Endothelial cell of umbilical vein (primary cell): ENCODE measurements around the gene RGSL1. TPM values are rescaled to one million over a fixed set of nuclear protein-coding genes. Genes with fewer than 3 reads are reported as not detected.

Source experiments
- BruUV-seq: library from RNA; stranded (reverse); fragments of 400-500 nt; replicated peaks from 2 replicates; lab custom pipeline; 2021; lab: Mats Ljungman, UMichigan
- CTCF ChIA-PET: fragments of 300-600, 350-600 bp; sonication (Branson Sonifier 250); formaldehyde crosslinking; loops from one replicate; lab custom pipeline; 2021; ENCODE audit warnings: antibody characterized with exemption, inconsistent platforms; lab: Charles Lee
- POLR2A ChIA-PET: fragments of 300-600, 350-600 bp; sonication (Branson Sonifier 250); formaldehyde crosslinking; loops from one replicate; lab custom pipeline; 2021; ENCODE audit warnings: antibody characterized with exemption, inconsistent platforms; lab: Charles Lee
- DNase-seq: peaks from one replicate; pipeline ENCODE4 v3.0.0-alpha.2; 2011; ENCODE audit warnings: low read depth, low spot score
- FAIRE-seq: peaks from 2 replicates; lab custom pipeline; 2011; peaks lifted over from hg19 to GRCh38; lab: Jason Lieb, UNC
- H2AFZ ChIP-seq: 2 replicates; pipeline ENCODE4 v1.6.0; 2012; ENCODE audit warnings: low read depth, low read length, control low read depth, inconsistent platforms
- H3K27ac ChIP-seq: 2 replicates; pipeline ENCODE4 v1.5.1; 2011; ENCODE audit warnings: low read depth, mild to moderate bottlenecking, control low read depth, low read length, moderate library complexity; ENCODE audit not compliant: insufficient read depth
- H3K27me3 ChIP-seq, 2 experiments: 2 replicates each; pipeline versions ENCODE4 v1.6.0 to v1.6.1; 2011; ENCODE audit warnings: low read length in 2 of 2, mixed read lengths in 1 of 2; ENCODE audit not compliant: control insufficient read depth in 2 of 2, insufficient read depth in 2 of 2
- H3K36me3 ChIP-seq, 2 experiments: 2 replicates in 1 of 2; 3 replicates in 1 of 2; pipeline ENCODE4 v1.5.1; 2011; ENCODE audit warnings: low read length in 2 of 2, mild to moderate bottlenecking in 1 of 2, moderate library complexity in 1 of 2; ENCODE audit not compliant: control insufficient read depth in 2 of 2, insufficient read depth in 2 of 2; ENCODE audit errors: extremely low read depth in 1 of 2
- H3K4me1 ChIP-seq: 3 replicates; pipeline ENCODE4 v1.5.1; 2011; ENCODE audit warnings: mild to moderate bottlenecking, low read length; ENCODE audit not compliant: control insufficient read depth, insufficient read depth; ENCODE audit errors: extremely low read depth
- H3K4me2 ChIP-seq: 2 replicates; pipeline ENCODE4 v1.6.1; 2011; ENCODE audit warnings: low read length, control low read depth, mixed read lengths; ENCODE audit not compliant: insufficient read depth
- H3K4me3 ChIP-seq, 3 experiments: fragments of 200-600 bp in 1 of 3; sonication (generic), shearing (Covaris generic) in 1 of 3; replicated peaks in 1 of 3; 2 replicates each; pipeline ENCODE4 v1.5.1; 2011 to 2016; ENCODE audit warnings: control low read depth in 3 of 3, low read length in 3 of 3, mild to moderate bottlenecking in 2 of 3, inconsistent platforms in 1 of 3, low read depth in 1 of 3, moderate library complexity in 1 of 3; ENCODE audit not compliant: insufficient read depth in 1 of 3
- H3K79me2 ChIP-seq: 2 replicates; pipeline ENCODE4 v1.6.0; 2012; ENCODE audit warnings: low read length, inconsistent platforms; ENCODE audit not compliant: control insufficient read depth, insufficient read depth
- H3K9ac ChIP-seq: replicated peaks from 2 replicates; pipeline ENCODE3; 2011; ENCODE audit warnings: low read length, control low read depth; ENCODE audit not compliant: insufficient read depth; ENCODE audit errors: extremely low read depth
- H3K9me1 ChIP-seq: replicated peaks from 3 replicates; pipeline ENCODE4 v1.6.0; 2011; ENCODE audit warnings: mild to moderate bottlenecking, low read length; ENCODE audit not compliant: control insufficient read depth, insufficient read depth; ENCODE audit errors: extremely low read depth
- H3K9me3 ChIP-seq: replicated peaks from 2 replicates; pipeline ENCODE4 v1.5.1; 2012; ENCODE audit warnings: low read length, inconsistent platforms; ENCODE audit not compliant: control insufficient read depth, insufficient read depth
- H4K20me1 ChIP-seq: replicated peaks from 2 replicates; pipeline ENCODE3; 2011; ENCODE audit warnings: mild to moderate bottlenecking, low read length; ENCODE audit not compliant: control insufficient read depth, insufficient read depth; ENCODE audit errors: extremely low read depth
- EZH2 ChIP-seq: IDR thresholded peaks from 2 replicates; pipeline ENCODE4 v1.6.1; 2012; ENCODE audit warnings: borderline replicate concordance, low read depth, mild to moderate bottlenecking, moderate library complexity, low read length, inconsistent platforms; ENCODE audit not compliant: severe bottlenecking
- FOS ChIP-seq: IDR thresholded peaks from 2 replicates; pipeline ENCODE4 v1.6.1; 2011; ENCODE audit warnings: mild to moderate bottlenecking, low read length, moderate library complexity, borderline replicate concordance; ENCODE audit not compliant: insufficient read depth
- GATA2 ChIP-seq: IDR thresholded peaks from 2 replicates; pipeline ENCODE4 v1.7.0; 2011; ENCODE audit warnings: low read depth, mild to moderate bottlenecking, moderate library complexity, mixed read lengths, low read length; ENCODE audit not compliant: insufficient read length, insufficient read depth
- JUN ChIP-seq: IDR thresholded peaks from 2 replicates; pipeline ENCODE4 v1.6.1; 2011; ENCODE audit warnings: borderline replicate concordance, low read depth; ENCODE audit not compliant: insufficient read length, insufficient read depth
- MYC ChIP-seq: IDR thresholded peaks from one replicate; pipeline ENCODE4 v1.6.1; 2011; ENCODE audit warnings: mild to moderate bottlenecking, low read depth, low read length
- POLR2A ChIP-seq: IDR thresholded peaks from 2 replicates; pipeline ENCODE4 v1.6.1; 2012; ENCODE audit warnings: low read depth, mild to moderate bottlenecking, control low read depth, low read length
- POLR2AphosphoS5 ChIP-seq: IDR thresholded peaks from 2 replicates; pipeline ENCODE4 v1.6.1; 2012; ENCODE audit warnings: low read depth, mild to moderate bottlenecking, control low read depth, low read length, moderate library complexity; ENCODE audit not compliant: insufficient read depth
- dilution Hi-C: fragments of 300-500 bp; cut with MboI; formaldehyde crosslinking; loops from one replicate; pipeline ENCODE4 v1.15.0; 2019; ENCODE audit warnings: low sequenced_read_pairs; ENCODE audit not compliant: extremely low pct_ligation_motif_present
- intact Hi-C: fragments of 100-400 bp; cut with micrococcal nuclease; formaldehyde crosslinking; loops from one replicate; pipeline ENCODE4 v1.10.0; 2022
- polyA plus RNA-seq, 4 experiments: library from polyadenylated mRNA; depleted of rRNA in 3 of 4; stranded (reverse) in 3 of 4; unstranded in 1 of 4; fragments of >200 nt; gene quantifications; 2 replicates each; pipeline versions ENCODE4 v1.2.1 to v1.2.3, GENCODE V29; 2011 to 2012; ENCODE audit warnings: missing spikeins in 1 of 4
- total RNA-seq: library from RNA; stranded (reverse); gene quantifications from 2 replicates; pipeline ENCODE4 v1.2.3, GENCODE V29; 2021
- TF ChIP-seq, protein P1 (sequence below), 2 donors: IDR thresholded peaks; 1 replicate in 1 of 2; 2 replicates in 1 of 2; pipeline ENCODE4 v1.5.1; 2011; ENCODE audit warnings: low read length in 2 of 2, mild to moderate bottlenecking in 2 of 2, moderate library complexity in 2 of 2, control low read depth in 1 of 2, inconsistent platforms in 1 of 2, low read depth in 1 of 2; ENCODE audit not compliant: insufficient read depth in 1 of 2; ENCODE audit errors: extremely low read depth in 1 of 2
- TF ChIP-seq, protein P2 (sequence below): IDR thresholded peaks from 2 replicates; pipeline ENCODE4 v1.6.1; 2011; ENCODE audit not compliant: insufficient read depth, insufficient read length

The RGSL1 gene
- total and polyA plus RNA-seq, 2 donors (not counting 3 experiments of a cell fraction or from before 2014, with no cell fraction given), result not detected

DNA sequence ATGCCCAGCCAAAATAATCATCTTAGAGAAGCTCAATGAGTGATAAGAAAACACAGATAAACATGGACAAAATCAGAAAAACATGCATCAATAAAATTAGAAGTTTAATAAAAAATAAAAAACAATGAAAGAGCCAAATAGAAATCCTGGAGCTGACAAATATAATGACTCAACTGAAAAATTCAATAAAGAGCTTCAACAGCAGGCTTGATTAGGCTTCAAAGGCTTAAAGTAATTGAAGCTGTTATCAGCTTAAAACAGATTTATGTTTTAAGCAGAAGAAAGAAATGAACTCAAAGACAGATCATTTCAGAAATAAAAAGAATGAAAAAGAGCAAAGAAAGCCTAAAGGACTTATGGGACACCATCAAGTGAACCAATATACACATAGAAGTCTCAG, 28.3 kb downstream of the RGSL1 start:
- H3K79me2 ChIP-seq, result no peaks in the 10 kb centered on the region
- H2AFZ ChIP-seq, result no peak overlapping the region
- dilution Hi-C loops (no loop called here), intact Hi-C loops (no loop called here)
- DNase-seq (no peak), FAIRE-seq (no peak)
- no peaks in the 10 kb centered on the region for H3K4me1 ChIP-seq
- no peak overlapping the region for H3K27ac ChIP-seq
- no peaks in the 10 kb centered on the region for H3K36me3 ChIP-seq
- no TSS peak for BruUV-seq
- ChIA-PET CTCF (interaction anchor here (1.4 kb wide), 1 partner anchor 123 kb away, joined by 3 read pairs; no protein-coding TSS in a partner anchor), POLR2A (no interaction called here)
- H3K27me3 ChIP-seq, result no peaks in the 10 kb centered on the region
- H3K9ac ChIP-seq, result no peak overlapping the region
- H3K9me1 ChIP-seq, result no peaks in the 10 kb centered on the region
- TF ChIP-seq, protein P1, sequence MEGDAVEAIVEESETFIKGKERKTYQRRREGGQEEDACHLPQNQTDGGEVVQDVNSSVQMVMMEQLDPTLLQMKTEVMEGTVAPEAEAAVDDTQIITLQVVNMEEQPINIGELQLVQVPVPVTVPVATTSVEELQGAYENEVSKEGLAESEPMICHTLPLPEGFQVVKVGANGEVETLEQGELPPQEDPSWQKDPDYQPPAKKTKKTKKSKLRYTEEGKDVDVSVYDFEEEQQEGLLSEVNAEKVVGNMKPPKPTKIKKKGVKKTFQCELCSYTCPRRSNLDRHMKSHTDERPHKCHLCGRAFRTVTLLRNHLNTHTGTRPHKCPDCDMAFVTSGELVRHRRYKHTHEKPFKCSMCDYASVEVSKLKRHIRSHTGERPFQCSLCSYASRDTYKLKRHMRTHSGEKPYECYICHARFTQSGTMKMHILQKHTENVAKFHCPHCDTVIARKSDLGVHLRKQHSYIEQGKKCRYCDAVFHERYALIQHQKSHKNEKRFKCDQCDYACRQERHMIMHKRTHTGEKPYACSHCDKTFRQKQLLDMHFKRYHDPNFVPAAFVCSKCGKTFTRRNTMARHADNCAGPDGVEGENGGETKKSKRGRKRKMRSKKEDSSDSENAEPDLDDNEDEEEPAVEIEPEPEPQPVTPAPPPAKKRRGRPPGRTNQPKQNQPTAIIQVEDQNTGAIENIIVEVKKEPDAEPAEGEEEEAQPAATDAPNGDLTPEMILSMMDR (IDR thresholded peaks at IDR 0.05; ENCODE audit: extremely low read depth in 1 of 2, insufficient read depth in 1 of 2, low read depth in 1 of 2, low read length in 2 of 2), result no peak
- no peak overlapping the region for H3K4me3 ChIP-seq
- no peaks in the 10 kb centered on the region for H3K9me3 ChIP-seq
- H3K4me2 ChIP-seq, result no peak overlapping the region
- H4K20me1 ChIP-seq, result no peaks in the 10 kb centered on the region

DNA sequence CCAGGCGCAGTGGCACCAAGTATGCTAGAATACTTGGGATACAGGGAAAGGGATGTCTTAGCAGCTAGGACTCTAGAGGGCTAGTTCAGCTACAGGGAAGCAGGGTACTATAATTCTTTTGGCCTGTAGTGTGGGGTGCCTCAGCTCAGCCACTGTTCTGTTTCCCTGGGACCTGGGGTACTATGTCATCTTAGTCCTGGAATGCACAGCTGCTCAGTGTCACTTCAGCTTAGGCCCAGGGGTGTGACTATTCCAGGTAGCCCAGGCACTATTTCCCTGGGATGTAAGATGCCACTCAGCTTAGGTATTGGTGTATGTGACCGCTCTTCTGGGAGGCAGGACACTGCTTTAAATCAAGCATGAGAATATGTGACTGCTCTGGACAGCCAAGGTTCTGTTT, 34.1 kb downstream of the RGSL1 start:
- H3K9ac ChIP-seq, result no peak overlapping the region
- ChIA-PET CTCF (no interaction called here), POLR2A (no interaction called here)
- H3K4me1 ChIP-seq, result no peaks in the 10 kb centered on the region
- H4K20me1 ChIP-seq, result no peaks in the 10 kb centered on the region
- H3K4me2 ChIP-seq, result no peak overlapping the region
- intact Hi-C loops, result no loop called here
- no peak overlapping the region for H3K27ac ChIP-seq
- no peaks in the 10 kb centered on the region for H3K9me3 ChIP-seq
- H3K4me3 ChIP-seq, result no peak overlapping the region
- H2AFZ ChIP-seq, result no peak overlapping the region
- H3K36me3 ChIP-seq, result no peaks in the 10 kb centered on the region
- no peaks in the 10 kb centered on the region for H3K27me3 ChIP-seq
- no peak for DNase-seq
- BruUV-seq, result no TSS peak
- dilution Hi-C loops, result no loop called here
- FAIRE-seq, result no peak
- H3K79me2 ChIP-seq, result no peaks in the 10 kb centered on the region
- TF ChIP-seq, protein P2, sequence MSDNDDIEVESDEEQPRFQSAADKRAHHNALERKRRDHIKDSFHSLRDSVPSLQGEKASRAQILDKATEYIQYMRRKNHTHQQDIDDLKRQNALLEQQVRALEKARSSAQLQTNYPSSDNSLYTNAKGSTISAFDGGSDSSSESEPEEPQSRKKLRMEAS, result no peak
- TF ChIP-seq, protein P1 (IDR thresholded peaks at IDR 0.05; ENCODE audit: extremely low read depth in 1 of 2, insufficient read depth in 1 of 2, low read depth in 1 of 2, low read length in 2 of 2), result no peak
- TF ChIP-seq JUN (no peak), EZH2 (no peak), FOS (no peak), POLR2A (no peak), GATA2 (no peak), MYC (no peak), POLR2AphosphoS5 (no peak)
- H3K9me1 ChIP-seq, result no peaks in the 10 kb centered on the region
